ENCODE data around the gene MDFIC2.
"Not testable (repeated sequence)": the region's sequence is repeated elsewhere in the genome, so short reads cannot be mapped to it uniquely, and the experiment has no call there.

The MDFIC2 gene

DNA sequence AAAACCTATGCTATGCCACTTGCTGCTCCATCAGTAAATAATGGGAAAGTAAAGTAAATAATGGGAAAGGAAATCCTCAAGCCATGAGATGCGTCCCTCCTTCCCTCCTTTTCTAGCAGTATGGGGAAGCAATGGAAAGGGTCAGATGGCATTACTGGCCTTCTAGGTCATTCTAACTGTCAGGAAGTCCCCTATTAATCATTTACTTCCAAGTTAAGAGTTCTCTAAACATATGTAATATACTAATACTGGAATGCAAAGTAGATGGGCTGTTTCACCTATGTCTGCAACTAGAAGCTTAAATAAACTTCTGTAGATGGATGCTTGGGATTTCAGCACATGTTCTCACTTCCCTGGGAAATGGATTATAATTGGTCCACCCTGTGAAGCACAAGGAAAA lies 55.9 kb downstream of the MDFIC2 start:
- DNase-seq (ENCODE audit: low read depth) = no peak

DNA sequence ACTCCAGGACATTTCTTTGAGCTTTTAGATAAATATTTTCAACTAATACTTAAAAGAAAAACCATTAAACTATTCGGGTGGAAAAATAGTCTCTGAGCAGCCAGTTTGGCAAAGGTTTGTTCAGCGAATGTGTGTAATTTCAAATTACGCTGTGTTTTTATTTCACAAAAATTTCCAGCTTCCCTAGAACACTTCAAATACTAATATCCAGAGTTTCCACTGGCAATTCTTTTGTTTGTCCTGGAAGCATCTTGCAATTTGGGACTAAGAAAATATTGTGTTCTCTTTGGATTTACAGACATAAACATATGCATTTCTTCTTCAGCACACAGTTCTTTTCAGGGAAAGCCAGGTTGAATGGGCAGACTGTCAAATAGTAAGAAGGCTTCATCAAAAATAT lies 61.9 kb downstream of the MDFIC2 start:
- DNase-seq (ENCODE audit: low read depth) = no peak

DNA sequence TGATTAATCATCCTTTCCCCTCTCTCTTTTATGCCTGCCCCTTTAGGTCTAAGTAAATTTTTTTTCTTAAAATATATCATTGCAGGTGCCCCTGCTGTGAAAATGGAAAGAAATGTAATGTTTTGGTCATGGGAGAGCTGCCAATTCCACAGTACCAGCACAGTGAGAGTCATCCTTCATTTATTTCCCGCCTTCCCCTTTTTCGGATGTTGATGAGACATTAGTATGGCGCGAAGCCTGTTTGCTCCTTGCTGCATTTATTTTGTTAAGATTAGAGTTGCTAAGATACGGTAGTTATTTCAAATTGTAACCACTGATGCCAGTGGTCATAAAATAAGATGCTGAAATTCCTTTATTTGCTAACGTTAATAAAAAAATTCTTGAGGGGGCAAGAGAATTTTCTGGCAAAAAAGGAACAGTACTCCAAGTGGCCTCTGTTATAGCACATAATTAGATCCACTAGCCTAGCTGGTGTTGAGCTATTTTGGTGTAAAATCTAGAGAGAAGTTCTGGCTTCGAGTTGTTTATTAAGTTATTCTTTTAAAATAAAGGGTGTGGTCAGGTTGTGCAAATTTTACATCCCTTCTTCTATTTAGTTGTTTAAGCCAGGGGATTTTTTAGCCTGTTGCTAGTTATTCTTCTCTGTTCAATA lies 62.8 kb downstream of the MDFIC2 start:
- no peak for DNase-seq (ENCODE audit: low read depth)

GRCh38 chr3:70248856-70249255 lies 63.6 kb downstream of the MDFIC2 start:
- DNase-seq (ENCODE audit: low read depth) = no peak

DNA sequence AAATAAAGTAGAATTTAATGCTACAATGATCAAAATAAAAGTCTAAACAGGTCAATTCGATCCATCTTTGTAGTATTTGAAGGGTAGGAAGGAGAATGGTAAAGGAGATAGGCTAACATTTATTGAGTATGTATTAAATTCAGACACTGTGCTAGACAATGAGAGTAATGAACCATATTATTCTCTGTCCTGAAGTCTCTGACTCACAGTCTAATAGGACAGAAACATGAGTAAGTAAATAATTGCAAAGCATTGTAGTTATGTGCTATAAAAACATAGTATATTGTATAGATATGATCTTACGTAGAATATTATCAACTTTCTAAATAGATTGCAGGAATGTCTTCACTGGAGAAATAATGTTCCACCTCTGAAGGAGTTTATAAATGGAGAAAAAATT lies 64.5 kb downstream of the MDFIC2 start:
- no peak for DNase-seq (ENCODE audit: low read depth)

- no peak for DNase-seq (ENCODE audit: low read depth)
These were observed 66.5 kb downstream of the MDFIC2 start for GRCh38 chr3:70245746-70246525.

- DNase-seq (ENCODE audit: low read depth) = no peak
These were observed 68.0 kb downstream of the MDFIC2 start for GRCh38 chr3:70244422-70244821.

GRCh38 chr3:70242297-70242882 lies 70.0 kb downstream of the MDFIC2 start:
- no peak for DNase-seq (ENCODE audit: low read depth)

- no peak for DNase-seq (ENCODE audit: low read depth)
These were observed 78.6 kb downstream of the MDFIC2 start for GRCh38 chr3:70233812-70234211.

DNA sequence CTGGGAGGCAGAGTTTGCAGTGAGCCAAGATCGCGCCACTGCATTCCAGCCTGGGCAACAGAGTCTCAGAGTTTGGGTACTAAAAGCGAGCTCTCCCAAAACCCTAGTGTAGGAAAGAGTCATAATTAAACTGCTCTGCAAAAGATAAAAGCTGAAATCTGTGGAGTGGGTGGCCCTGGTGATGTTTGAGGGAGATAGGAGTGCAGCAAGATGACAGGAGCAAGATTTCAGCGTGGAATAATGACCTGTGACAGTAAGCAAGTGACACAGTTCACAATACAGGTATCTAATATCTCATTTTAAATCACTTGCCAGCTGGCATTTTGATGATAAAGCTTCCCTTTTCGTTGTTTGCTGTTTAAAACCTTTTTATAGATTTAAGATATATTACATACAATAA lies 79.3 kb downstream of the MDFIC2 start:
- no peak for DNase-seq (ENCODE audit: low read depth)

- DNase-seq (ENCODE audit: low read depth) = no peak
These were observed 81.2 kb downstream of the MDFIC2 start for GRCh38 chr3:70231266-70231701.

DNA sequence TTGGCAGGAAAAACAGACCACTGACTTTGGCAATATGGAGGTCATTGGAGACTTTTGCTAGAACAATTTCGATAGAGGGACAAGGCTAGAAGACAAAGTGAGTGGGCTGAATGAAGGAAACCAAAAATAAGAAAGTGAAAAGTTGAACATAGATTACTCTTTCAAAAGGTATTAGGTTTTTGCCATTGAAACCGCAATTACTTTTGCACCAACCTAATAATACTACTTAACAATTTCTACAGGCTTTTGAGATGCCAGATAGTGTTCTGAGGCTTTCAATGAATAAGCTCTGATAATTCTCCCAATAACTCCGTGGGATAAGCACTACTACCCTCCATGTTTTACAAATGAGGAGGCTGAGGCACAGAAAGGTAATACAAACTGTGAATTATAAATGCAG lies 85.0 kb downstream of the MDFIC2 start:
- DNase-seq (ENCODE audit: low read depth) = no peak

GRCh38 chr3:70225146-70225545 lies 87.3 kb downstream of the MDFIC2 start:
- DNase-seq (ENCODE audit: low read depth) = no peak

GRCh38 chr3:70224337-70224736 lies 88.1 kb downstream of the MDFIC2 start:
- DNase-seq (ENCODE audit: low read depth) = no peak

GRCh38 chr3:70218471-70218870 lies 94.0 kb downstream of the MDFIC2 start:
- no peak for DNase-seq (ENCODE audit: low read depth)

DNA sequence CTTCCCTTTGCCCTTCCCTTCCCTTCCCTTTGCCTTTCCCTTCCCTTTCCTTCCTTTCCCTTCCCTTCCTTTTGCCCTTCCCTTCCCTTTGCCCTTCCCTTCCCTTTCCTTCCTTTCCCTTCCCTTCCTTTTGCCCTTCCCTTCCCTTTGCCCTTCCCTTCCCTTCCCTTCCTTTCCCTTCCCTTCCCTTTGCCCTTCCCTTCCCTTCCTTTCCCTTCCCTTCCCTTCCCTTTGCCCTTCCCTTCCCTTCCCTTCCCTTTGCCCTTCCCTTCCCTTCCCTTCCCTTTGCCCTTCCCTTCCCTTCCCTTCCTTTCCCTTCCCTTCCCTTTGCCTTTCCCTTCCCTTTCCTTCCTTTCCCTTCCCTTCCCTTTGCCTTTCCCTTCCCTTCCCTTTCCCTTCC lies 101.2 kb downstream of the MDFIC2 start:
- not testable (repeated sequence) for DNase-seq (ENCODE audit: low read depth)

DNA sequence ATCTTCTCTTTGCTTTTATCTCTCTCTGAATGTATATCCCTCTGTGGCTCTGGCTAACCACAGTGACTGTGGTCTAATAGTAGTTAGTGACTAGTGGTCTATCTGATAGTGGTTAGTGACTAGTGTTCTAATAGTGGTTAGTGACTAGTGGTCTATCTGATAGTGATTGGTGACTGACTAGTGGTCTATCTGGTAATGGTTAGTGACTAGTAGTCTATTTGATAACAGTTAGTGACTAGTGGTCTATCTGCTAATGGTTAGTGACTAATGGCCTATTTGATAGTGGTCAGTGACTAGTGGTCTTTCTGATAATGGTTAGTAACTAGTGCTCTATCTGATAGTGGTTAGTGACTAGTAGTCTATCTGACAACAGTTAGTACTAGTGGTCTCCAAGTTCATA lies 110.5 kb downstream of the MDFIC2 start:
- no peak for DNase-seq (ENCODE audit: low read depth)

DNA sequence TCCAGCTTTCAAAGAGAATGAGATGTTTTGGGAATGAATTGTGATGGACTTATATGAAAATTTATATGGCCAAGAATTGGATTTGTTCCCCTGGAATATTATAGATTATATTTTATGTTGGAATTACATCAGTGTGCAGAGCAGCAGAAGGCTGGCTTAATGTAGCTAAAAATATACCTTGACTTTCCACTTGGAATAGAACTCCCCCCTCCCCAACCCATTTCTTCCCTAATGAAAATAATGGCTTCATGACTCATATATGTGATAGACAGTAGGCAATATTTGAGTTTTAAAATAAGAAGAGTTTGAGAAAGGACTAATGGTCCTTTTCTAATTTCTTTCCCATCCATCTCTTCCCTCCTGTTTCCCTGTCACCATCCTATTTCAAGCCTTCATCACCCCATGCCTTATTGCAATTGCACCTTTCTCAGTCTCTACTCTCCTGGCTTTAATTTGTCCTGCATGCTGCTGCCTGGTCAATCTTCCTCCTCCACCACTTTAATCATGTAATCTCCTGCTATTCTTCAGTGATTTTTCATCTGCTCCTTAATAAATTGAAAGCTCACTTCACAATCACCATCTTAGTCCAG lies 122.5 kb downstream of the MDFIC2 start:
- no peak for DNase-seq (ENCODE audit: low read depth)

DNA sequence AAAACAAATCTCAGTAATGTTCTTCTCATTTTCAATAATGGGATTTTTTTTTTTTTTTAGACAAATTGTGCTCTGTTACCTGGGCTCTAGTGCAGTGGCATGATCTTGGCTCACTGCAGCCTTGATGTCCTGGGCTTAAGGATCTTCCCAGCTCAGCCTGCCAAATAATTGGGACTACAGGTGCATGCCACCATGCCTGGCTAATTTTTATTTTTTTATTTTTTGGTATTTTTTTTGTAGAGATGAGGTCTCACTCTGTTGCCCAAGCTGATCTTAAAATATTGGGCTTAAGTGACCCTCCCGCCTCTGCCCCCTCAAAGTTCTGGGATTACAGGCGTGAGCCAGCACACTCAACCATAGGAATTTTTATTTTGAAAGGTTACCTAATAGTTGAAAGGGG lies 126.2 kb downstream of the MDFIC2 start:
- DNase-seq (ENCODE audit: low read depth) = no peak

- no peak for DNase-seq (ENCODE audit: low read depth)
These were observed 126.8 kb downstream of the MDFIC2 start for GRCh38 chr3:70185661-70186060.

DNA sequence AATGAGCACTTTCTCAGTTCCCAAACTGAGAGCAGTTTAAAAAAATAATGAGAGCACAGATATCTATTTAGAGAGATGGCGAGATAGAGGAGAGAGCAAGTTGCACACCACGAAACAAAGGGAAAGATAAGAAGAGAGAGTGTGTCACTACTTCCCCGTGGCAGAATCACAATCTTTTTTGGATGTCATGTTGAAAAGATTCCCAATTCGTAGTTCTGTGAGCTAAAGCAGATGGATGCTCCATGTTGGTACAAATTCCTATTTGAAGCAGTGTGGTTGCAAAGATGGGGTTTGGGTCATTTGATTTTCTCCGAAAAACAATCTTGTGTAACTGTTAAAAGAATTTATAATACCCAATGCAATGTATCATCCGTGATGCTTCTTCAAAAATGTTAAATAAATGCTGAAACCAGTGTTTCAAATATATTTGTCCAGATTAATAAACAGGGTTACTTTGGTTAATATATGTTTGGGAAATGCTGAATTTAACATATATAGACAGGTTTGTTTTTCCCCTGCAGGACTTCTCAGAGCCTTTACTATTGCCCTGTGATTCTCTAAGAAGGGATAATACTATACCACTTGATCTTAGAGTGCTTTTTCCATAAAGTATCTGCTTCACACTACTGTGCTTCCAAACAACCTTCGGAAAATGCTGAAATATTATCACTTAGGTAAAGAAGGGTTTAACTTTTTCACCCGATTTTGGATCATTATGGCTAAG lies 128.5 kb downstream of the MDFIC2 start:
- no peak for DNase-seq (ENCODE audit: low read depth)

- DNase-seq (ENCODE audit: low read depth) = no peak
These were observed 130.3 kb downstream of the MDFIC2 start for GRCh38 chr3:70182166-70182565.

Data from stimulated activated CD8-positive, alpha-beta memory T cell treated with anti-CD3 and anti-CD28 coated beads, Interleukin-15, amount 100 ng/mL, for 1 hour (primary cell).